PFSK-1 (cell line): ENCODE measurements around the gene CPB2.

Source experiments
- FOXP2 ChIP-seq: optimal IDR thresholded peaks from 2 replicates; pipeline ENCODE3; 2011; ENCODE audit warnings: borderline replicate concordance, control low read depth, inconsistent platforms; ENCODE audit not compliant: insufficient read depth; ENCODE audit errors: extremely low read length, extremely low read depth
- POLR2AphosphoS5 ChIP-seq: IDR thresholded peaks from 2 replicates; pipeline ENCODE4 v1.6.1; 2012; ENCODE audit warnings: low read depth, mild to moderate bottlenecking, control low read depth, low read length, moderate library complexity
- SIN3A ChIP-seq: IDR thresholded peaks from 2 replicates; pipeline ENCODE4 v1.6.1; 2012; ENCODE audit warnings: mild to moderate bottlenecking, low read length, moderate library complexity, borderline replicate concordance; ENCODE audit not compliant: insufficient read depth
- TAF1 ChIP-seq: IDR thresholded peaks from 2 replicates; pipeline ENCODE4 v1.6.1; 2012; ENCODE audit warnings: low read length, control low read depth, borderline replicate concordance; ENCODE audit not compliant: insufficient read depth
- TF ChIP-seq, protein P1 (sequence below), 2 experiments: IDR thresholded peaks; 2 replicates each; pipeline versions ENCODE4 v1.6.1 to v1.8.0; 2011 to 2012; ENCODE audit warnings: low read depth in 2 of 2, low read length in 2 of 2, control low read depth in 1 of 2, inconsistent platforms in 1 of 2, mild to moderate bottlenecking in 1 of 2, moderate library complexity in 1 of 2; ENCODE audit not compliant: insufficient read depth in 1 of 2

Gene CPB2

GRCh38 chr13:46051968-46052318 lies 52.9 kb downstream of the CPB2 start:
- TF ChIP-seq POLR2AphosphoS5 (no peak), SIN3A (no peak), TAF1 (no peak), FOXP2 (no peak)
- TF ChIP-seq, protein P1, sequence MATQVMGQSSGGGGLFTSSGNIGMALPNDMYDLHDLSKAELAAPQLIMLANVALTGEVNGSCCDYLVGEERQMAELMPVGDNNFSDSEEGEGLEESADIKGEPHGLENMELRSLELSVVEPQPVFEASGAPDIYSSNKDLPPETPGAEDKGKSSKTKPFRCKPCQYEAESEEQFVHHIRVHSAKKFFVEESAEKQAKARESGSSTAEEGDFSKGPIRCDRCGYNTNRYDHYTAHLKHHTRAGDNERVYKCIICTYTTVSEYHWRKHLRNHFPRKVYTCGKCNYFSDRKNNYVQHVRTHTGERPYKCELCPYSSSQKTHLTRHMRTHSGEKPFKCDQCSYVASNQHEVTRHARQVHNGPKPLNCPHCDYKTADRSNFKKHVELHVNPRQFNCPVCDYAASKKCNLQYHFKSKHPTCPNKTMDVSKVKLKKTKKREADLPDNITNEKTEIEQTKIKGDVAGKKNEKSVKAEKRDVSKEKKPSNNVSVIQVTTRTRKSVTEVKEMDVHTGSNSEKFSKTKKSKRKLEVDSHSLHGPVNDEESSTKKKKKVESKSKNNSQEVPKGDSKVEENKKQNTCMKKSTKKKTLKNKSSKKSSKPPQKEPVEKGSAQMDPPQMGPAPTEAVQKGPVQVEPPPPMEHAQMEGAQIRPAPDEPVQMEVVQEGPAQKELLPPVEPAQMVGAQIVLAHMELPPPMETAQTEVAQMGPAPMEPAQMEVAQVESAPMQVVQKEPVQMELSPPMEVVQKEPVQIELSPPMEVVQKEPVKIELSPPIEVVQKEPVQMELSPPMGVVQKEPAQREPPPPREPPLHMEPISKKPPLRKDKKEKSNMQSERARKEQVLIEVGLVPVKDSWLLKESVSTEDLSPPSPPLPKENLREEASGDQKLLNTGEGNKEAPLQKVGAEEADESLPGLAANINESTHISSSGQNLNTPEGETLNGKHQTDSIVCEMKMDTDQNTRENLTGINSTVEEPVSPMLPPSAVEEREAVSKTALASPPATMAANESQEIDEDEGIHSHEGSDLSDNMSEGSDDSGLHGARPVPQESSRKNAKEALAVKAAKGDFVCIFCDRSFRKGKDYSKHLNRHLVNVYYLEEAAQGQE (IDR thresholded peaks at IDR 0.05; ENCODE audit: insufficient read depth in 1 of 2, low read depth in 2 of 2, low read length in 2 of 2) = no peak

DNA sequence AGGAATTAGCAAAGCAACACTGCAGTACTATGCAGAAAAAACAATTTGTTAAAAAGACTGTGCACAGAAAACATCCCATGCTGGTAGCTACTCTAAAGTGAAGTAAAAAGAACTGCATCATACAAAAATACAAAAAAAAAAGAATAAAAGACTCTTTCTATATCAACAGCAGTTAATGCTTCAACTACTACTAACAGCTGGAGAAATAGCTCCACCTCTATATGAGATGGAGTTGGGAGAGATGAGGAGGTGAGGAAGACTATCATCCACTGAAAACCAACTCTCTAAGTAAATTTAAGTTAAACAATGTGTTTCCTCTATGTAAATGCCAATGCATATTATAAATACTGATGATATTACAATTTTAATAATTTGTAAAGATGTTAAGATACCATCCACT lies 54.1 kb downstream of the CPB2 start:
- TF ChIP-seq POLR2AphosphoS5 (no peak), SIN3A (no peak), TAF1 (no peak), FOXP2 (no peak)
- TF ChIP-seq, protein P1 (IDR thresholded peaks at IDR 0.05; ENCODE audit: insufficient read depth in 1 of 2, low read depth in 2 of 2, low read length in 2 of 2) = no peak

DNA sequence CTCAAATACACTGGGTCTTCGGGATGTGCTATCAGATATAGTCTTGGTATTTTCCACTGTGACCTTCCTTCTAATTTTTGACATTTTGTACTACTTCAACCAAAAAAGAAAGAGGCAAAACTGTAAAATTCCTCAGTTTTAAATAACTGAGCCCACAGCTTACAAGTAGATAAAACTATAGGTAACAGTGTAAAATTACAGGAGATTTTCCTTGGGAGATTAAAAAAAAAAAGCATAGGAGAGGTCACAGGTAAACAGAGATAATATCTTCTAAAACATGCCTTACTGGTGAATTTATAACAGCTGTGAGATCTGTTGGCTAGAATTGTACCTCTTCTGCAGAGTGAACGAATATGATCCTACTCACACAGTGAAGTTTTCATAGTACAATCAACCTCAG lies 59.4 kb downstream of the CPB2 start:
- no peak for TF ChIP-seq SIN3A
- no peak for TF ChIP-seq TAF1
- TF ChIP-seq FOXP2 = no peak
- no peak for TF ChIP-seq POLR2AphosphoS5

DNA sequence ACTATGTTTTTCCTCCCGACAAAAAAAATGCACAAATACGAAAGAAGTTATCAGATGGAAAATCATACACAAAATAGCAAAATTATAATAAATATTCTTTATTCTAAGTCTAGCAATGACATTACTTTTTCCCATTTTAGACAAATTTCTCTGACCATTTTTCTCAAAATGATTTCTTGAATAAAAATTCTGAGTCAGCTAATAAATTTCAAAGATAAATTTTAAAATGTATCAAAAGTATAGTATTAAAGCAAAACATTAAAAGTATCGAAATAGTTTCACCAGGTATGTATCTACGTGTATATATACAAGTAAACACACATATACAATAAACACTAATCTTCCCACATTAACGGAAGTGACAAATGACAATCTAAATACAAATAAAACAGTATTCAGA lies 61.2 kb downstream of the CPB2 start:
- TF ChIP-seq POLR2AphosphoS5 = no peak
- TF ChIP-seq, protein P1 (IDR thresholded peaks at IDR 0.05; ENCODE audit: insufficient read depth in 1 of 2, low read depth in 2 of 2, low read length in 2 of 2) = no peak
- no peak for TF ChIP-seq FOXP2
- TF ChIP-seq SIN3A = no peak

DNA sequence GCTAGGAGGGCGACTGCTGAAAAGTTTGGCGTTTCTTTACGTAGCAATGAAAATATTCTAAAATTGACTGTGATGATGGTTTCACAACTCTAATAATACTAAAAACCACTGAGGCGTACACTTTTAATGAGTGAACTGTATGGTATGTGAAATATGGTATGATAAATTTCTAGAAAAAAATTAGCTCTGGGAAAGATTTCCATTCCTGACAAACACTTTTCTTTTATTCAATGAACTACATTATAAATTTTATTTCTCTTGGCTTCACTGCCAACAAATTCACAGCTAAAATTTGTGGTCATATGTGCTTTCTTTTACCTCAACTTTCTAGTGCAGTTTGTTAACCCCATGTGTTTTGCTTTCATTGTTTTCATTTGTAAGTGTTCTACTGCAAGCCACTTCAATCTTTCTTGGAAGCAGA lies 63.4 kb downstream of the CPB2 start:
- no peak for TF ChIP-seq FOXP2
- TF ChIP-seq SIN3A = no peak
- TF ChIP-seq, protein P1 (IDR thresholded peaks at IDR 0.05; ENCODE audit: insufficient read depth in 1 of 2, low read depth in 2 of 2, low read length in 2 of 2) = no peak
- TF ChIP-seq TAF1 = no peak
- TF ChIP-seq POLR2AphosphoS5 = no peak
